Stromal cell of bone marrow (primary cell): ENCODE data around the gene HAUS6.
A peak's percentile ranks its signal among the peaks of the same experiment; 100 is the strongest.
"Not testable (repeated sequence)": the region's sequence is repeated elsewhere in the genome, so short reads cannot be mapped to it uniquely, and the experiment has no call there.

ENCODE experiments used
- DNase-seq: peaks from one replicate; pipeline ENCODE4 v3.0.0-alpha.2; 2012; ENCODE audit warnings: low read depth

HAUS6 gene, protein sequence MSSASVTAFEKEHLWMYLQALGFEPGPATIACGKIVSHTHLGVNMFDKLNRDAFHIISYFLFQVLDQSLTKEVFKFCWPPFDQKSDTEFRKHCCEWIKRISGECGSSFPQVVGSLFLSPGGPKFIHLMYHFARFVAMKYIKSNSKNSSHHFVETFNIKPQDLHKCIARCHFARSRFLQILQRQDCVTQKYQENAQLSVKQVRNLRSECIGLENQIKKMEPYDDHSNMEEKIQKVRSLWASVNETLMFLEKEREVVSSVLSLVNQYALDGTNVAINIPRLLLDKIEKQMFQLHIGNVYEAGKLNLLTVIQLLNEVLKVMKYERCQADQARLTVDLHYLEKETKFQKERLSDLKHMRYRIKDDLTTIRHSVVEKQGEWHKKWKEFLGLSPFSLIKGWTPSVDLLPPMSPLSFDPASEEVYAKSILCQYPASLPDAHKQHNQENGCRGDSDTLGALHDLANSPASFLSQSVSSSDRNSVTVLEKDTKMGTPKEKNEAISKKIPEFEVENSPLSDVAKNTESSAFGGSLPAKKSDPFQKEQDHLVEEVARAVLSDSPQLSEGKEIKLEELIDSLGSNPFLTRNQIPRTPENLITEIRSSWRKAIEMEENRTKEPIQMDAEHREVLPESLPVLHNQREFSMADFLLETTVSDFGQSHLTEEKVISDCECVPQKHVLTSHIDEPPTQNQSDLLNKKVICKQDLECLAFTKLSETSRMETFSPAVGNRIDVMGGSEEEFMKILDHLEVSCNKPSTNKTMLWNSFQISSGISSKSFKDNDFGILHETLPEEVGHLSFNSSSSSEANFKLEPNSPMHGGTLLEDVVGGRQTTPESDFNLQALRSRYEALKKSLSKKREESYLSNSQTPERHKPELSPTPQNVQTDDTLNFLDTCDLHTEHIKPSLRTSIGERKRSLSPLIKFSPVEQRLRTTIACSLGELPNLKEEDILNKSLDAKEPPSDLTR

DNA sequence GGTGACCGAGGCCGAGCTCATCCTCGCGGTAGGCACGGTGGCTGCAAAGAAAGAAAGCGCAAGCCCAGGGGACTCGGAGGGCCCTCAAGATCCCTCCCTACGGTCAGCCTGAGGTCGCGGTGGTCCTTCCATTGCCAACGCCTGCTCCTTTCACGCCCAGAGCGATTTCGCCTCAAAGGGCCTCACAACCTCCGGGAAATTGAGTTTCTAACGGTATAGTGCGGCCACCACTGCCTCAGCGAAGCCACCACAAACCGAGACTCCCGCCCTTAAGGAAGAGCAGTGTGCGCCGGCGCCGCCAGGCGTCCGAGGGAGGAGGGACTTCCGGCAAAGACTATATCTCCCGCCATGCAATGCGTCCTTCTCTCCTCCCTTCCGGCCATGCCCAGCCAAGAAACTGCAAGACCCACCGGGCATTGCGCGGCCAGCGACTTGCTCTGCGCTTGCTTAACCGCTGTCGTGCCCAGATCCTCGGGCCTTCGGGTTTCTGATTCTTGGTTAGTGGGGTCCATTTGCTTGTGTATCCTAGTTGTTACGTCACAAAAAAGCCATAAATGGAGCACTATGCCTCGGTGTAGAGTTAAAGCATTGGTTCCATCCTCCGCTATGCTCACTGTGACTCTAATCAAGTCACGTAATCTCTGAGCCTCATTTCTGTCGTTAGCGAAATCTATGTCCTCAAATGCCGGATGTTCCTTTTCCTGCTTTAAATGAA is at the start of gene HAUS6:
TSS of gene HAUS6 (minus strand) at position 274 of the 715 bp plus-strand sequence. CDS start at position 21, 253 bp downstream.
- DNase-seq, result peak; percentile 96

DNA sequence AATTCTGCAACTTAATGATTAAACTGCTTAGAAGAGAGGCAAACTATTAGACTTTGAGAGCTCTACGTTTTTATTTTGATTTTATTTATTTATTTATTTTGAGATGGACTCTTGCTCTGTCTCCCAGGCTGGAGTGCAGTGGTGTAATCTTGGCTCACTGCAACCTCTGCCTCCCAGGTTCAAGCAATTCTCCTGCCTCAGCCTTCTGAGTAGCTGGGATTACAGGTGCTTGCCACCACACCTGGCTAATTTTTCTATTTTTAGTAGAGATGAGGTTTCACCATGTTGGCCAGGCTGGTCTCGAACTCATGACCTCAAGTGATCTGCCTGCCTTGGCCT is 49.4 kb upstream of the HAUS6 start:
- not testable (repeated sequence) for DNase-seq

DNA sequence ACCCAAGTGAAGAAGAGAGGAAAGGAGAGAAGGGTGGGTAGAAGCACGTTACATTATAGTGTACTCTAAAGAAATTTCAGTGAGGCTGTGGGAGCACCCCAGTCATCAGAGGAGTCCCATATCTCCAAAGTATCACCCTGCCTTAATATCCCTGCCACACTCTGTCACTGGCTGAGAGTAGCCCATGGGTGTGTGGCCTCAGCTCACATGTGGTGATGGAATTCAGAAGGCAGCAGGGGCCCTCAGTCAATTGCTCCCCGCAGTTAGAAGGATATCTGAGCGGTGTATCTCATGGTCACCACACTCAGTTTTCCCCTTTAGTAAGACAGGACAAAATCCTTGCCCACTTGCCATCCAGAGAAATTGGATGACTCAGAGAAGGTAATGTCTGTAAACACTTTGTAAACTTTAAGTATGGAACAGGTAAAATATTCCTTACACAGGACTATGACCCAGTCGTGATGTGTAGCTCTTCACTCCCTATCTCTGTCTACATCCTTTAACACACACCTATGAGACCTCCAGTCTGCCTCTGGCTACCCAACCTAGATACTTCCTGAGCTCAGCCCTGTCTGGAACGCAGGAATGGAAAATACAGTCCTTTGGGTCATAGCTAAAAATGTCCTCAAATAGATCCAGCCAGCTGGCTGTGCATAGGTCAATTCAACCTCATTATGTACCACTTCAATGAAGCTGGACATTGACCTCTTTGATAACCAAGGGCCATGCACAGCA is 48.9 kb upstream of the HAUS6 start:
- DNase-seq, result no peak

DNA sequence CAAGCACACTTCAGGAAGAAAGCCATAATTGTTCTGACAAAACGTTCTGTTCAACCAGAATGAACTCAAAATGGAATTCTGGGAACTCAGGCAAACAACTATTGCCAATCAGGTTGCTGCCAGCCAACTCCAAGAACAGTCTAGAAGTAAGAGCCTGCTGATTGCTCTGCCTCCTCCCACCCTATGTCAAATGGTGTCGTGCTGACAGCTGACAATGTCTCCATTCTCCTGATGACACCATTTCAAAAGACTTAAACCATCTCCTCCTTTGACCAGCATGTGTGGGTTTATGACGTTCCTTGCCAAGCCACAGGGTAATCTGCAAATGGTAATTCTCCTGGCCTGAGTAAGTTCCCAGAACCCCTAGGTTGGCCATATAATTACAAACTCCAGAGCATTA is 46.5 kb upstream of the HAUS6 start:
- no peak for DNase-seq

DNA sequence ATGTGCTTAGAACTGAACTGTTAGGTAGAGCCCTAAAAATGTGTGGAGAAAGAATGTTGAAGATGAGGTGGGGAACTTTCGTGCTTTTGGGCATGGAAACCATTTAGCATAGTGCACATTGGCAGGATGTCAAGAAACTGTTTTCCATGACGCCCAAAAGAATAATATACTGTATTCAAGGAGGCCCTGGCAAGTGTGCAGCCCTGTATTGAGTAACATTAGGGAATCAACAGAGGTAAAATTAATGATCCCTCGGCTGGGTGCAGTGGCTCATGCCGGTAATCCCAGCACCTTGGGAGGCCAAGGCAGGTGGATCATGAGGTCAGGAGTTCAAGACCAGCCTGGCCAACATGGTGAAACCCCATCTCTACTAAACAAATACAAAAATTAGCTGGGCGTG is 45.5 kb upstream of the HAUS6 start:
- DNase-seq, result no peak

DNA sequence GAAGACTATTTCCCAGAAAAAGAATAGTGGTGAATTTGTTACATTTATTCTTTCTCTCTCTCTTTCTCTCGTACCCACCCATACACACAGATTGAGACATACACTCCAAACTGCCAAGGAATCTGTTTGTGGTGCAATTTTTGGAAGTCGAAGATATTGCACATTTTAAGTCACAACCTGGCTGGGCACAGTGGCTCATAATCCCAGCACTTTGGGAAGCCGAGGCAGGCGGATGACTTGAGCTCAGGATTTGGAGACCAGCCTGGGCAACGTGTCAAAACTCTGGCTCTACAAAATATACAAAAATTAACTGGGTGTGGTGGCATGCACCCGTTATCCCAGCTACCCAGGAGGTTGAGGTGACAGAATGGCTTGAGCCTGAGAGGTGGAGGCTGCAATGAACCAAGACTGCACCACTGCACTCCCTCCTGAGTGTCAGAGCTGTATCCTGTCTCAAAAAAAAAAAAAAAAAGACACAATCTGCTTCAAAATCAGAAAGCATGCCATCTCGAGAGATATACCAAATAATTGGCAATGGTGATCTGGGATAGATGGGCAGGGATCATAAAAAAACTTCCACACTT is 43.8 kb upstream of the HAUS6 start:
- DNase-seq, result no peak

DNA sequence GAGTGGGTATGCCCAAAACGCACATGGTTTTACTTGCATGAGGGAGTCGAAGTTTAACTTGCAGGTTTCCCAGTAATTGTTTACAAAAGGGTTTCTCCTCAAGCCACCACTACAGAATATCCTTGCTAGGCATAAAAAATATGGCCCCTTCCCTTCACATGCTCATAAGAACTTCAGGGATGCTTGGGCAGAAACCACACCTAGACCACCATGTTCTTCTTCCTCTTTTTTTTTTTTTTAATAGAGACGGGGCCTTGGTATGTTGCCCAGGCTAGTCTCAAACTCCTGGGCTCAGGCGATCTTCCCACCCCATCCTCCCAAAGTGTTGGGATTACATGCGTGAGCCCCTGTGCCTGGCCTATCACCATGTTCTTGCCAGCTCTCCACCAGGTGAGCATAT is 43.2 kb upstream of the HAUS6 start:
- no peak for DNase-seq

DNA sequence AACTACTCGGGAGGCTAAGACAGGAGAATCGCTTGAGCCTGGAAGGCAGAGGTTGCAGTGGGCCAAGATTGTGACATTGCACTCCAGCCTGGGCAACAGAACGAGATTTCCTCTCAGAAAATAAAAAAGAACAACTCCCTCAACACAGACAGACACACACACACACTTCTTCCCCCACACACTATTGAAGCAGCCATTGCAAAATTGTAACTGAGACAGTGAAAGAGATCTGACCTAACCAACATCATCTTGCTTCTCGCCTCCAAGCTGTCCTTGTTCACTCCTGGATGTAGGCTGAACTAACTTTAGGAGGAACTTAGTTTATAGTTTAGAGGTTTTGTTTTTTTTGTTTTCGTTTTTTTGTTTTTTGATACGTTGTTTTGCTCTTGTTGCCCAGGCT is 37.6 kb upstream of the HAUS6 start:
- no peak for DNase-seq

DNA sequence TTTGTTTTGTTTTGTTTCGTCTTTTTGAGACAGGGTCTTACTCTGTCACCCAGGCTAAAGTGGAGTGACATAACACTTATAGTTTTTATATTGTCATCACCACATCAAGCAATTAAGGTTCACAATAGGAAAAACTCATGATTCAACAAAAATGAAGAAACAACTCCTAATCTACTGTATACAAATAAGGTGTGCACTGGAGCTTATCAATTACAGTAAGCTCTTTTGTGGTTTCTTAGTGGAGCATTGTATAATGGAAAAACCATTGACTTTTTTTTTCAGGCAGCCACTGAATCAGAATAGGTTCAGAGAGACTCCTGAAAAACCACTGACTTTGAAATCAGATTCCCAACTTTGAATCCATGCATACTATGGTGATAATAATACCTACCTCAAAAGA is 35.4 kb upstream of the HAUS6 start:
- no peak for DNase-seq

DNA sequence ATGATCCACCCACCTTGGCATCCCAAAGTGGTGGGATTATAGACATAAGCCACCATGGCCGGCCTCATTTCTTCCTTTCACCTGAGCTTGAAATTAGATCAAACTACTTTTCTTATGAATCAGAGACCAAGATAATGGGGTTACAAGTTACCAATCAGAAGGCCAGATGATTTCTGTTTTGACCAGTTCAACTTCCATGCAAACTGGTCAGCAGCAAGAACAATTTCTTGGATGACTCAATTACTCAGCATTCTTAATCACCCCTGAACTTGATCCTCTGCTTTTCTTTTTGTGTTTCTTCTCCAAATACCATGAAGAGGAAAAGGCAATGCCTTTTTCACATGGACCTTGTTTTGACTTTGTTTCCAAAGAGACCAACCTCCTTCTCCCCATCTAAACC is 34.6 kb upstream of the HAUS6 start:
- DNase-seq, result peak; percentile 61

DNA sequence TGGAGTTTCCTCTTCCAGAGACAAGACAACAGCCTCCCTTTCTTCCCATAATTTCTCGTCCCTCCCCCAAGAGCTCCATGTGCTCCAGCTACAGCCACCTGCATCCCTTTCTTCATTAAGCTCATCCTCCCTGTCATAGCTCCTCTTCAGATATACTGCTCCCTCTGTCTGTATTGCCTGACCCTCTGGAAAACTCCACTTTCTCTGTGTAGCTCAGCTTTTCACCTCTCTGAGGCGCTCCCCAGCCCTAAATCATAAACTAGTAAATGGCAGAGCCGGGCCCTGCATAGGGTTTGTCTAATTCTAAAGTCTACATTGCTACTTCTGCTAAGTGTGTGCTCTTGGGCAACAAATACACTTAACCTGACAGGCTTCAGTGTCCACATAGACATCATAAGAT is 33.4 kb upstream of the HAUS6 start:
- DNase-seq, result no peak

DNA sequence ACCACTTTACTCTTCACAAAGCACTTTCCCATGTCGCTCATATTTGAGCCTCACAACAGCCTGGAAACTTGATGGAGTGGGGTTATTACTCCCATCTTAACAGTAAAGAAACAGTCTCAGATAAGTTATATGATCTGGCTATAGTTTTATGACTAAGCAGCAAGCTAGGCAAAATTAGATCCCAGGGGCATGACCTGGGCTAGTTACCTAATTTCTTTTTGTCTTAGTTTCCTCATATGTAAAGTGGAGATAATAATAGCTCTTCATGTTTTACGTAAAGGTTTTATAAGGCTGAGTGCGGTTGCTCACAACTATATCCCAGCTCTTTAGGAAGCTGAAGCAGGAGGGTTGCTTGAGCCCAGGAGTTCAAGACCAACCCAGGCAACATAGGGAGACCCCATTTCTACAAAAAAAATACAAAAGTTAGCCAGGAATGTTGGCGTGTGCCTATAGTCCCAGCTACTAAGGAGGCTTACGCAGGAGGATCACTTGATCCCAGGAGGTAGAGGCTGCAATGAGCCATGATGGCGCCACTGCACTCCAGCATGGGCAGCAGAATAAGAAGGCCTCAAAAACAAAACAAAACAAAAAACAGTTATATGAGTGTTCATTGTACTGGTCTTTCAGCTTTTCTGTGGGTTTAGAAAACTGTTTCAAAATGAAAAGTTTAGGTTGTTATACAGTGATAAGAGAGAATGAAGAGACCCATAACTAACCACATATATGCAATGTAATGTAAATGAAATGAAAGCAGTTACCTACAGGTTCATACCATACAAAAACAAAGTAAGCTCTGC is 31.0 kb upstream of the HAUS6 start:
- no peak for DNase-seq

DNA sequence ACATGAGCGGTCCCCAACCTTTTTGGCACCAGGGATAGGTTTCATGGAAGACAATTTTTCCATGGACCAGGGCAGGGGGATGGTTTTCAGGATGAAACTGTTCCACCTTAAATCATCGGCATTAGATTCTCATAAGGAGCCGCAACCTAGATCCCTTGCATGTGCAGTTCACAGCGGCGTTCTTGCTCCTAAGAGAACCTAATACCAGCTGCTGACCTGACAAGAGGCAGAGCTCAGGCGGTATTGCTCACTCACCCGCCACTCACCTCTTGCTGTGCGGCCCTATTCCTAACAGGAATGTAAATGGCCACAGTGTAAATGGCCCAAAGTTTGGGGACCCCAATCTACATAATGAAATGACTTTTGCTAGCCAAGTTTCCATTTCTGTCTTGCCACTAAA is 27.7 kb upstream of the HAUS6 start:
- DNase-seq, result no peak

DNA sequence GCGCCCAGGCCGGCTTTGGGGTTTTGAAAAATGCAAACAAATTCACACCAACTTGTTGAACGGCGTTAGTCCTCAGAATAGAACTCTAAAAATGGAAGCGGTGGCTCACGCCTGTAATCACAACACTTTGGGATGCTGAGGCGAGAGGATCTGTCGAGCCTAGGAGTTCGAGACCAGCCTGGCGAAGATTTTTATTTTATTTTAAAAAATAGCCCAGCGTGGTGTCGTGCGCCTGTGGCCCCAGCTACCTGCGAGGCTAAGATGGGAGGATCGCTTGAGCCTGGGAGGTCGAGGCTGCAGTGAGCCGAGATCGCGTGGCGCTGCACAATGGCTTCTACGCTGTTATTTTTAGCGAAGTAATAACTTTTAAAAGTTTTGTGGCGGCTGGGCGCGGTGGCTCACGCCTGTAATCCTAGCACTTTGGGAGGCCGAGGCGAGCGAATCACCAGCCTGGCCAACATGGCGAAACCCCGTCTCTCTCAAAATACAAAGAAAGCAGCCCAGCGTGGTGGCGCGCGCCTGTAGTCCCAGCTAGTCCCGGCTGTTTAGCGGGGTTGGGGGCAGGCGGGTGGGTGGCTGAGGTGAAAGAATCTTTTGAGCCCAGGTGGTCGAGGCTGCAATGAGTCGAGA is 25.3 kb upstream of the HAUS6 start:
- DNase-seq, result no peak

DNA sequence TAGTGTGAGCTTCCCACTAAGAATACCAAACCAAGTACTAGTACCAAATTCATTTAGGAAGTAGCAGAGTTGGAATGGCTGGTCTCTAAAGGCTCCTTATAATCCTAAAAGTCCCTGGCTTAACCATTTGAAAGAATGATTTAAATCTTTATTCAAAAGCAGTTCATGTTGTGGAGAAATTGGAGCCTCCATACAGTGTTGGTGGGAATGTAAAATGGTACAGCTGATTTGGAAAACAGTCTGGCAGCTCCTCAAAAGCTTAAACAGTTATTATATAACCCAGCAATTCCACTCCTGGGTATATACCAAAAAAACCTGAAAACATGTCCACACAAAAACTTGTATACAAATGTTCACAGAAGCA is 21.7 kb upstream of the HAUS6 start:
- DNase-seq, result no peak

DNA sequence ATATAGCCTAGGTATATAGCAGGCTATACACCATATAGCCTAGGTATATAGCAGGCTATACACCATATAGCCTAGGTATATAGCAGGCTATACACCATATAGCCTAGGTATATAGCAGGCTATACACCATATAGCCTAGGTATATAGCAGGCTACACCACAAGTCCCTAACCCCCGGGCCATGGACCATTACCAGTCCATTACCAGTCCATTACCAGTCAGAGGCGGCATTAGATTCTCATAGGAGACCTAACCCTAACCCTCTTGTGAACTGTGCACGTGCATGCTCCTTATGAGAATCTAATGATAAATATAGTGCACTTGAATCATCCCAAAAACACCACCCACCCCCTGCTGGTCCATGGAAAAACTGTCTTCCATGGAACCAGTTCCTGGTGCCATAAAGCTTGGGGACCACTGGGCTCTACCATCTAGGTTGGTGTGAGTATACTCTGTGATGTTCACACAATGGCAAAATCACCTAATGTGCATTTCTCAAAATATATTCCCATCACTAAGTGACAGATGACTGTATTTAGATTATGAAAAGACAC is 19.9 kb upstream of the HAUS6 start:
- DNase-seq, result no peak

DNA sequence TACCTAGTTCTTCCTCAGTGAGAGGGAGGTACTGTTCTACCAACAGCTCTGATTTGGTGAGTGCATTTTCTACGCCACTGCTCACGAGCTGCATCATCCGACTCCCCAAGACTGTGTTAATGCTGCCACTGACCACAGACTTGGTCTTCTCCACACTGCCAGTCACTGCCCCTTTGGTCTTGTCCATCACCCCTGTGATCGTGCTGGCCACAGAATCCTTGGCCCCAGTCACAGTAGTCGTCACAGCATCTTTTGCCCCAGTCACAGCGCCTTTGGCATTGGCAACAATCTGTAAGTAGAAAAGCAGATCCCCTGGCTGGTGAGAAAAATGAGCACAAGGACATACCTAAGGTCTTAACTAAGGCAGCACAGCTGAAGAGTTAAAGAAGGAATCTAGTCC is 18.2 kb upstream of the HAUS6 start:
- DNase-seq, result no peak

DNA sequence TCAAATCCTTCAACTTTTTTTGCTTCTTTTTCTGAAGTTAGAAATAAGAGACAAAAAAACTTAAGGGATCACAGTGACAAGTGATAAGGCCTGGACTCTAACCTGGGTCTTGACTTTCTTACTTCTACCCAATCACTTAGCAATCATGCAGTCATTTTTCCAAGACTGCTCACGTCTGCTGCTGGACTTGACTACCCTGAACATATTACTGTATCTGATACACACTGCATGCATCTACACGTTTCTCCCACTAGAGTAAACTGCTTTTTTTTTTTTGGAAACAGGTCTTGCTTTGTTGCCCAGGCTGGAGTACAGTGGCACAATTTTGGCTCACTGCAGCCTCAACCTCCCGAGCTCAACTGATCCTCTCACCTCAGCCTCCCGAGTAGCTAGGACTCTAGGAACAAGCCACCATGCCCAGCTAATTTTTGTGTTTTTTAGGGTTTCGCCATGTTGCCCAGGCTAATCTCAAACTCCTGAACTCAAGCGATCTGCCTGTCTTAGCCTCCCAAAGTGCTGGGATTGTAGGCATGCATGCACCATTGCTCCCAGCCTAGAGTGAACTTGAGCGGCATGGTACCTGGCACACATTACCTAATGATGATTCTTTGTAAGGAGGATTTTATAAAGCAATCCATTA is 17.2 kb upstream of the HAUS6 start:
- DNase-seq, result no peak

DNA sequence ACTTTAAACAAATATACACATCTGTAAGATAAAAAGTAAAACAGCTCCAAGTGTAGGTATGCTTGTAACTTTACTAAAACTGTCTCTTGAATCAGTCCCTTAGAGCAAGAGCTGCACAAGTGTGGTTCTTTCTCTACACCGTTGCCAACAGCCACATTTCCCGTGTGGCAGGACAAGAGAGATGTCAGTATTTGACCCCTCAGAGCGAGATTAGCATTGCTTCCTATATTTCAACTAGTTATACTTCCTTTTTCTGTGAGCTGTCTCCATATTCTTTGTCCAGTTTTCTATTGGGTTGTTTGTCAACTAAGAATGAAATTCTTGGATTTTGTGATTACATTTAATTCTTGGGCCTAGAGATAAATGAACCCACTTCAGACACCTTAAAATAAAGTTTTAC is 16.5 kb upstream of the HAUS6 start:
- no peak for DNase-seq
